CD4-positive, alpha-beta T cell treated with Interferon alpha-2 for 1 hour (primary cell): Measurements from ENCODE around the gene WNT3A.
A peak's percentile ranks its signal among the peaks of the same experiment; 100 is the strongest.

ENCODE experiments used
- DNase-seq, 2 donors: peaks; one replicate each; pipeline ENCODE4 v3.0.0-alpha.2; 2020 to 2022

Gene WNT3A

DNA sequence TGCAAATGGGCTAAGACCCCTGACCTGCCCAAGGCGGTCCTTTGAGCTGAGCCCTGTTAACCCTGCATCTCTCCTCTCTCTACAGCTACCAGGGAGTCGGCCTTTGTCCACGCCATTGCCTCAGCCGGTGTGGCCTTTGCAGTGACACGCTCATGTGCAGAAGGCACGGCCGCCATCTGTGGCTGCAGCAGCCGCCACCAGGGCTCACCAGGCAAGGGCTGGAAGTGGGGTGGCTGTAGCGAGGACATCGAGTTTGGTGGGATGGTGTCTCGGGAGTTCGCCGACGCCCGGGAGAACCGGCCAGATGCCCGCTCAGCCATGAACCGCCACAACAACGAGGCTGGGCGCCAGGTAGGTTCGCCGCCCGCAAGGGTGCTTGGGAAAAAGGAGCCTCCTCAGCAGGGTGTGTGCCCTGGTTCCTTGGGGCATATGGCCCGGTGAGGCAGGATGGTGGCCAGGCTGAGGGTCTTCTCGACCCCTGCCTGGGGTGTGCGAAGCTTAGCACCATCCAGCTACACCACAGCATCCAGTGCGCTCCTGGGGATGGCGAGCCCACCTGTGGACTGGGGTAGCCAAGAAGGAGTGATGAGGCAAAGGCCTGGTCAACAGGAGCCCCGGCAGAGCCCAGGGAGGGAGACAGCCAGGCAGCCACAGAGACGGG lies 43.9 kb downstream of the WNT3A start:
- no peak for DNase-seq

DNA sequence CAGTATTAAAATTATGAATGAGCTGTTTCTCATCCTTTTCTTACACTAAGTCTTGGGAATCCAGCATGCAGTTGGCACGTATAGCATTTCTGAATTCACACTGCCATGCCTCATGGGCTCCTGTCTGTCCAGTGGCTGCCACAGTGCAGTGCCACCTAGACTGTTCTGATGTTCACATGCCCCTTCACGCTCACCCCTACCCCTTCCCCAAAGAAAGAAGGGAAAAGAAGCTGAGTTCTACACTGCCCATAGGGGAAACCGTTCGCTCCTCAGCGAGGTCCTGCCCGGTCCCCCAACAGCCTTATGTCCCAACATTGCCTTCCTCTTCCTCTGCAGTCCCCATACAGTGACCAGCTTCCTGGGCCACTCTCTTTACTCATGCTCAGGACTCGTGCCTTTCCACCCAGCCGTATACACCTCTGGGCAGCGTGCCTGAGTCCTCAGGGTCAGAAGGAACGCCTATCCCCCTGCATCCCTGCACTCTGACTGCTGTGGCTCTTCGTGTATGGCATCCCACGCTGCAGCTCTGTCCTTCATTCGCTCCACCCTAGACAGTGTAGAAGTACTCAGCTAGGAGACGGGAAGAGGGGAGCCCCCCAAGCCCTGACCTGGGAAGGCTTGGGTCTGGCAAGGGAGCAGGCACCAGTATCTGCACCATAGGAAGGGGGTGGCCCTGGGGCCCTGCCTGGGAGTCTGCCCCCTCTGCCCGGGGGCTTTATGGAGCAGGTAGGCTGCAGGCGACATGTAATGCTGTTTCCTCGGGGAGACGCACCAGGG lies 51.6 kb downstream of the WNT3A start:
- DNase-seq: no peak

GRCh38 chr1:228058949-228059633 lies 52.3 kb downstream of the WNT3A start:
- peak; percentile 57 to 66 for DNase-seq

DNA sequence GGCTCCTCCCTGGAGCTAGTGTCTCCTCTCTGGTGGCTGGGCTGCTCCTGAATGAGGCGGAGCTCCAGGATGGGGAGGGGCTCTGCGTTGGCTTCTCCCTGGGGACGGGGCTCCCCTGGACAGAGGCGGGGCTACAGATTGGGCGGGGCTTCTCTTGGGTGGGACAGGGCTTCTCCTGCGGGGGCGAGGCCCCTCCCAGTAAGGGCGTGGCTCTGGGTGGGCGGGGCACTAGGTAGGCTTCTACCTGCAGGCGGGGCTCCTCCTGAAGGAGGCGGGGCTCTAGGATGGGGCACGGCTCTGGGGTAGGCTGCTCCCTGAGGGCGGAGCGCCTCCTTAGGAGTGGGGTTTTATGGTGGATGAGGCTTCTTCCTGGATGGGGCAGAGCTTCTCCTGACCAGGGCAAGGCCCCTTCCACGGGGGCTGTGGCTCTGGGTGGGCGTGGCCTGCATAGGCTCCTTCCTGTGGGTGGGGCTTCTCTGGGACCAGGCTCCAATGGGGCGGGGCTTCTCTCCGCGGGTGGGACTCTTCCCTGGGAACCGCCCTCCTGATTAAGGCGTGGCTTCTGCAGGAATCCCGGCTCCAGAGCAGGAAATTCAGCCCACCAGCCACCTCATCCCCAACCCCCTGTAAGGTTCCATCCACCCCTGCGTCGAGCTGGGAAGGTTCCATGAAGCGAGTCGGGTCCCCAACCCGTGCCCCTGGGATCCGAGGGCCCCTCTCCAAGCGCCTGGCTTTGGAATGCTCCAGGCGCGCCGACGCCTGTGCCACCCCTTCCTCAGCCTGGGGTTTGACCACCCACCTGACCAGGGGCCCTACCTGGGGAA lies 53.0 kb downstream of the WNT3A start:
- DNase-seq: peak; percentile 77 to 84

- no peak for DNase-seq
These were observed 53.8 kb downstream of the WNT3A start for GRCh38 chr1:228060458-228061190.

DNA sequence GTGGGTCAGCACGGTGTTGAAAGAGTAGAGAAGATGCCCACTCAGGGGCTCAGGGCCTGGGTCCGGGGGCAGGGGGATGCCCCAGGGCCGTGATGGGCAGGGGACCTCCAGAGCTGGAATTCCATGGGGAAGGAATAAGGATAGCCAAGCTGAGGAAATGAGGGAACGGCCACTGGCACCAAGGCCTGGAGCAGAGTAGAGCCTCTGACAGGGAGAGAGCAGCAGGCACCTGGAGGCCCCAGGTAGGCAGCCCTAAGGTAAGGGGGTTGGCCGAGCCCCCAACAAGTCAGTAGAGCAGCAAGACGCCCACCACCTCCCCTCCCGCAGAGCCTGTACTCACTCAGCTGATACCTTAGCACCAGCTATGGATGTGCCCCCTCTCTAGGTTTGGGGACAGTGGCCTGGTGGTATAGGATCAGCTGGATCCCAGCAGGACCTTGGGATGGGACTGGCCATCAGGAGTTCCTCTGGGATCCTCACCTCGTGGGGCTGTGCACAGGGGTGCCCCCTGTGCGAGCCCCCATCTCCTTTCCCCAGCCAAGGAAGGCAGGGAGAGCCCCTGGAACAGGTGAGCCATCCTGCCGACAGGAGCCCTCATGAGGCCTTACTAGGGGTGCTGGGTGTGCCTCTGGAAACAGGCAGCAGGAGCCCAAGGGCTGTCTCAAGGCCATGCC lies 54.8 kb downstream of the WNT3A start:
- DNase-seq: no peak

GRCh38 chr1:228062085-228062791 lies 55.4 kb downstream of the WNT3A start:
- DNase-seq: no peak

DNA sequence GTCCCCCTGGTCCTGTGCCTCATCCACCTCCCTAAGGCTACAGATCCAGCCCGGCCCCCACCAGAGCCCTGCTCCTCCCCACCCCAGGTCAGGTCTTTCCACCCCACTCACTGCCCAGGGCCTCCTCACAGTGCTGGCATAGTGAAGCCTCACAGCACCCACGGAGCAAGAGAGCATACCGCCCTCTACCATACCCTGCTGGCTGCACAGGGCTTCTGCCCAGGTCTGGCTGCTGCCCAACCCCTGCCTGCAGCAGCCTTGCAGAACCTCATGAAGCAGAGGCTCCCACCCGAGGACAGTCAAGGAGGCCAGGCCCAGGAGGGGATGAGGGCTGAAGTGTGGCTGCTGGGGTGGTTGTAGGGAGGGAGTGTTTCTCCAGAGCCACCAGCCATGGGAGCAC lies 56.0 kb downstream of the WNT3A start:
- no peak for DNase-seq

DNA sequence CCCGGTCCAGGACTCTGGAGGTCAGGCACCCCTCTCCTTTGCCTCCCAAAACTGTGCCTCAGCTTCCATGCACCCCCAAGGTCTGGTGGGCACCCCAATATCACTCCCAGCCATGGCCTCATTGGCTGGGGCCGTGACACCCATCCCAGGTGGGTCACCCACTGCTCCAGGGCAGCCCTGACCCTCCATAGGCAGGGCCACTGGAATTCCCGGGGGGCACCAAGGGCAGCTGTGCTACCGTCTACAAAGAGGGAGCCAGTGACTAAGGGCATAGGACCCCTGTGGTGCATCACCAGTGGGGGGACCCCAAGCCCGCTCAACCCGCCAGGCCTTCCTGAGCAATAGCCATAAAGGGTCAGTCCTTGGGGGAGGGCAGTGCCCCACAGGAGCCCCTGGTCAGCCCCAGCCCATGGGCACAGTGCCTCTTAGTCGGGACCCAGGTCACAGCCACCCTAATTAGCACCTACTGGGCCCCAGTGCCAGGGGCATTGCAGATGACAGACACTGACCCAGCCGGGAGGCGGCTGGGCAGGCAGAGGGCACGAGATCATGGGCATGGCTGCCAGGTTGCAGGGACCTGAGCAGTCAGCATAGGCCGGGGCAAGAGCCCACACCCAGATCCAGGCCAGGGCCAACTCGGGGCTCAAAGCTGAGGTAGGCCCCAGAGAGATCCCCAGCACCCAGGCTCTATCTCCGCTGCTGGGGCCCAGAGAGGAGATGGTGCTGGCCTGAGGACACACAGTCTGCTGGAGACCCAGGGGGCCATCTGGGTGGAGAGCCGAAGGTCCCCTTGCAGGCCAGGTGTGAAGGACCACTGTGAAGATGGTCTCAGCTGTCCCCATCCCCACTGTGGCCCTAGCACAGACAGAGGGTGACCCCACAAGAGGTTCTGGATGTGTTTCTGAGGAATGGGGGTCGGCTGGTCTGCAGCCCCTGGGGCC lies 56.7 kb downstream of the WNT3A start:
- DNase-seq: no peak

DNA sequence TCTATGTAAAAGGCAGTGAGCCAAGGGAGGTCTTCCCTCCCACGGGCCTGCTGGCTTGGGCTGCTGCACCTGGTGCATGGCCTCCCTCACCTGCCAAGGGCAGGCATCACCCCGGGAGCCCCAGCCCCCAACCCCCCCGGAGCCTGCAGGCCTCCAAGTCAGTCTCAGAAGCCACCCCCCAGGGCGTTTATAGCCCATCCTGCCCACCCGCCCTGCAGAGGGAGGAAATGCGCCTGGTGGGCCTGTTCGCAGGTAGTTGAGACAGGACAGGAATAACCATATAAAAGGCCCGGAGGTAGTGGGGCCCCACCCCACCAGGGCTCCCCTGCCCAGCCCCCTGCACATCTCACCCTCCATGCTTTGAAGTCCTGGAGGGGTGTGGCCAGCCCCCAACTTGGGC lies 57.5 kb downstream of the WNT3A start:
- DNase-seq: no peak

DNA sequence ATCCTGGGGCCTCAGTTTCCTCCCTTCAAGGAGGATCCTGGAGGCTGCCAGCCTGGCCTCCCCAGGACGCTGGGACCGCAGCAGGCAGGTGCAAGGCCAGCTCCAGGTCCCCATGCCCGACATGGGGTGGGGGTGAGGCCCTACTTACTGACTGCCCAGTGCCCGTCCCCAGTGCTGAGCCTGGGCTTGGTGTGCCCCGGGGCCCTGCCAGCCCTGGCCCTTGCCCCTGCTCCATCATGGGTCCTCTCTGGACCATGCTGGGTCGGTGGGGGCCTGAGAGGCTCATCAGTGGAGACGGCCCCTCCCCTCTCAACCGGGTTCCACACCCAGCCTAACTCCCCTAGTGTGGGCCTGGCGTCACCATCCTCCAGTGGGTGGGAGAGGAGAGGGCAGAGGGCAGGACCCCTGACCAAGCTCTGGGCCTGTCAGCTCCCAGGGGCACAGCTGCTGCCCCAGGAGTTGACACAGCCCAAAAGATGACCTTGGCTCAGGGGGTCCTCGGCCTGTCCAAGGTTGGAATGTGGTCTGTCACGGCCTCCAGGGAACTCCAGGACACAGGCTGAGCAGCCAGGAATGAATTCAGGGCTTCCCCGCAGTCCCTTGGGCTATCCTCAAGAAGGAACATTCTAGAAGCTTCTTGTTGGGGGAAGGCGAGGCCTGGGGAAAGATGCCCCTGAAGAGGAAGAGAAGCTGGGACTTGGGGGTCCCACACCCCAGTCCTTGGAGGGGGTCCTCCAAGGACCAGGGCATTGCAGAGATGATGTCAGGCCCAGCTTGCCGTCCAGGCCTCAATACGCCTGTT lies 58.1 kb downstream of the WNT3A start:
- DNase-seq: no peak

DNA sequence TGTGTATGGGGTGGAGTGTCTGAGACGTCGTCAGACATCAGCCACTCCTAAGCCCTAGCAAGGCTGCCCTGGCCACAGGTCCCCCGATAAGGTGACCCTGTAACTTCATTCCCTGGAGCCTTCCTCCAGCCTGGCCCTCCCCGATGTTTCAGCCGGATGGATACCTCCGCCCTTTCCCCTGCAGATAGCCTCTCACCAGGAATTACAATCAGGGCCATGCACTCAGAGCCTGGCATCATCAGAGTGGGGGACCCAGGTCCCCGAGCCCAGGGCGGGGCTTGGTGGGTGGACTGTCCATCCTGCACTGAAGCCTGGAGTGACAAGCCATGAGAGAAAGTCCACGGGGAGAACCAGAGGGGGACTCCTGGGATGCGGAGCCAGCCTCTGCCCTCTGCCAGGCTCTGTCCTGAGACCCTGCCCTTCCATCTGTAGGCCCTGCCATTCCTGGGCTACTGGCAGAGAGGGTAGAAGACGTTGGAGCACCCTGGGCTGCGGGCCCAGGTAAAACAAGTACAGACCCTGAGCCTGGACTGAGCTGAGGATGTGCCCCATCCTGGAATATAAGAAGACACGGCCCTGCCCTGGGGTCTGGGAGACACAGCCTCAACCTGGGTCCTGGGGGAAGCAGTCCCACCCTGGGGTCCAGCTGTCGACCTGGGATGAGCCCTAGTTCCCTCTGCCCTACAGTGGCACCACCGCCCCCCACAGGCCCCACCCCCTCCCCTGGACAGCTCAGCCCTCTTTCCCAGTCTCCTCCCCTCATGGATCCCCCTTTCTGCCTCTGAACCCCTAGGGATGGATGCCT lies 58.9 kb downstream of the WNT3A start:
- no peak for DNase-seq

GRCh38 chr1:228066416-228066815 lies 59.6 kb downstream of the WNT3A start:
- no peak for DNase-seq

- DNase-seq: no peak
These were observed 60.3 kb downstream of the WNT3A start for GRCh38 chr1:228066891-228067654.

DNA sequence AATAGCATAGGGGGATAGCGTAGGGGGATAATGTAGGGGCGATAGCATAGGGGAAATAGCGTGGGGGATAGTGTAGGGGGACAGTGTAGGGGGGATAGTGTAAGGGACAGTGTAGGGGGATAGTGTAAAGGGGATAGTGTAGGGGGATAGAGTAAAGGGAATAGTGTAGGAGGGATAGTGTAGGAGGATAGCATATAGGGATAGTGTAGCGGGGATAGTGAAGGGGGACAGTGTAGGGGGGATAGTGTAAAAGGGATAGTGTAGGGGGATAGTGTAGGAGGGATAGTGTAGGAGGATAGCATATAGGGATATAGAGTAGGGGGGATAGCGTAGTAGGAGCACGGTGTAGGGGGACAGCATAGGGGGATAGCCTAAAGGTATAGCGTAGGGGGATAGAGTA lies 61.6 kb downstream of the WNT3A start:
- DNase-seq: no peak

DNA sequence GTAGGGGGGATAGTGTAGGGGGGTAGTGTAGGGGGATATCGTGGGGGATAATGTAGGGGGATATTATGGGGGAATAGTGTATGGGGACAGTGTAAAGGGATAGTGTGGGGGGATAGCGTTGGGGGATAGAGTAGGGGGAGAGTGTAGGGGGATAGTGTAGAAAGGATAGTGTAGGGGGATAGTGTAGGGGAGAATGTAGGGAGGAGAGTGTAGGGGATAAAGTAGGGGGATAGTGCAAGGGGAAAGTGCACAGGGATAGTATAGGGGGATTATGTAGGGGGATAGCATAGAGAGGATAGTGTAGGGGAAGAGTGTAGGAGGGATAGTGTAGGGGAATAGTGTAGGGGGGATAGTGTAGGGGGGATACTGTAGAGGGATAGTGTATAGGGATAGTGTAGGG lies 63.4 kb downstream of the WNT3A start:
- no peak for DNase-seq

GRCh38 chr1:228070851-228071250 lies 64.1 kb downstream of the WNT3A start:
- DNase-seq: no peak
